Liver (tissue), 9 donors: ENCODE data around the gene APCS. TPM values are rescaled to one million over a fixed set of nuclear protein-coding genes. Genes with fewer than 3 reads are reported as not detected.

ENCODE experiments used
- DNase-seq: peaks from one replicate; pipeline ENCODE4 v3.0.0-alpha.2; 2017; ENCODE audit warnings: low spot score
- H3K27ac ChIP-seq, 2 donors: one replicate each; pipeline ENCODE4 v1.7.0; 2013; ENCODE audit warnings: inconsistent platforms in 2 of 2, low read length in 2 of 2, control low read depth in 1 of 2, low read depth in 1 of 2, mild to moderate bottlenecking in 1 of 2
- H3K27me3 ChIP-seq, 4 donors: one replicate each; pipeline versions ENCODE4 v1.6.1 to v1.7.0; 2013; ENCODE audit warnings: low read length in 3 of 4, inconsistent platforms in 1 of 4, mild to moderate bottlenecking in 1 of 4, moderate library complexity in 1 of 4; ENCODE audit not compliant: control insufficient read depth in 4 of 4, insufficient read depth in 4 of 4
- H3K36me3 ChIP-seq, 4 donors: one replicate each; pipeline versions ENCODE4 v1.6.1 to v1.7.0; 2013; ENCODE audit warnings: low read length in 3 of 4, mild to moderate bottlenecking in 3 of 4, low read depth in 1 of 4, moderate library complexity in 1 of 4; ENCODE audit not compliant: control insufficient read depth in 4 of 4, insufficient read depth in 3 of 4
- H3K4me1 ChIP-seq, 4 donors: one replicate each; pipeline versions ENCODE4 v1.6.1 to v1.7.0; 2013; ENCODE audit warnings: low read length in 3 of 4, mild to moderate bottlenecking in 3 of 4, moderate library complexity in 1 of 4; ENCODE audit not compliant: control insufficient read depth in 4 of 4, insufficient read depth in 4 of 4
- H3K4me3 ChIP-seq, 3 donors: one replicate each; pipeline versions ENCODE4 v1.6.1 to v1.7.0; 2013; ENCODE audit warnings: low read length in 3 of 3, control low read depth in 1 of 3, low read depth in 1 of 3, mild to moderate bottlenecking in 1 of 3
- H3K9ac ChIP-seq, 2 donors: one replicate each; pipeline ENCODE4 v1.7.0; 2013; ENCODE audit warnings: low read length in 2 of 2, mild to moderate bottlenecking in 2 of 2, moderate library complexity in 2 of 2, control low read depth in 1 of 2, low read depth in 1 of 2
- H3K9me3 ChIP-seq, 4 donors: one replicate each; pipeline versions ENCODE4 v1.6.1 to v1.7.0; 2013; ENCODE audit warnings: low read length in 3 of 4; ENCODE audit not compliant: control insufficient read depth in 4 of 4
- EGR1 ChIP-seq, 2 donors: IDR thresholded peaks; 2 replicates each; pipeline ENCODE4 v1.6.1; 2016 to 2018; ENCODE audit warnings: antibody characterized with exemption in 2 of 2, low read depth in 2 of 2
- FOXA1 ChIP-seq: IDR thresholded peaks from 2 replicates; pipeline ENCODE4 v1.6.1; 2016; ENCODE audit warnings: antibody characterized with exemption
- FOXA2 ChIP-seq: IDR thresholded peaks from 2 replicates; pipeline ENCODE4 v1.6.1; 2016; ENCODE audit warnings: antibody characterized with exemption
- GABPA ChIP-seq, 2 donors: IDR thresholded peaks in 1 of 2; conservative IDR thresholded peaks in 1 of 2; 2 replicates each; pipeline ENCODE4 v1.6.1; 2016; ENCODE audit warnings: antibody characterized with exemption in 2 of 2, mild to moderate bottlenecking in 1 of 2, moderate library complexity in 1 of 2
- HNF4A ChIP-seq, 2 donors: conservative IDR thresholded peaks; 2 replicates each; pipeline ENCODE4 v1.6.1; 2016; ENCODE audit warnings: antibody characterized with exemption in 2 of 2, mild to moderate bottlenecking in 2 of 2
- HNF4G ChIP-seq: IDR thresholded peaks from 2 replicates; pipeline ENCODE4 v1.6.1; 2016; ENCODE audit warnings: antibody characterized with exemption
- JUND ChIP-seq, 2 donors: IDR thresholded peaks; 2 replicates each; pipeline ENCODE4 v1.6.1; 2016; ENCODE audit warnings: antibody characterized with exemption in 2 of 2
- NR2F2 ChIP-seq: IDR thresholded peaks from 2 replicates; pipeline ENCODE4 v1.6.1; 2016; ENCODE audit warnings: antibody characterized with exemption
- RAD21 ChIP-seq, 2 donors: IDR thresholded peaks; 2 replicates each; pipeline ENCODE4 v1.6.1; 2016; ENCODE audit warnings: antibody characterized with exemption in 2 of 2, mild to moderate bottlenecking in 2 of 2
- RXRA ChIP-seq, 2 donors: IDR thresholded peaks; 2 replicates each; pipeline ENCODE4 v1.6.1; 2017 to 2018; ENCODE audit warnings: antibody characterized with exemption in 2 of 2, mild to moderate bottlenecking in 1 of 2
- SP1 ChIP-seq: IDR thresholded peaks from 2 replicates; pipeline ENCODE4 v1.6.1; 2018; ENCODE audit warnings: antibody characterized with exemption, mild to moderate bottlenecking
- TAF1 ChIP-seq: conservative IDR thresholded peaks from 2 replicates; pipeline ENCODE4 v1.6.1; 2016; ENCODE audit warnings: antibody characterized with exemption, mild to moderate bottlenecking
- YY1 ChIP-seq: IDR thresholded peaks from 2 replicates; pipeline ENCODE4 v1.6.1; 2016; ENCODE audit warnings: antibody characterized with exemption, mild to moderate bottlenecking
- polyA plus RNA-seq, 2 donors: library from polyadenylated mRNA; stranded (reverse) in 1 of 2; unstranded in 1 of 2; fragments of 200-250 nt in 1 of 2; fragments of >200 nt in 1 of 2; fragmentation: Nextera tagmentation in 1 of 2; extraction: Ambion mirVana in 1 of 2; gene quantifications; one replicate each; pipeline versions ENCODE4 v1.2.1 to v1.2.3, GENCODE V29; 2013 to 2015
- total RNA-seq, 2 donors: library from RNA; depleted of rRNA; stranded (reverse); fragments of >200 nt; gene quantifications; one replicate each; pipeline ENCODE4 v1.2.3, GENCODE V29; 2014
- TF ChIP-seq, protein P1 (sequence below): fragments of 150-350 bp; IDR thresholded peaks from 2 replicates; pipeline ENCODE4 v1.5.1; 2017; ENCODE audit warnings: improper control_type of control experiment, low read depth, low read length; ENCODE audit not compliant: missing input control
- TF ChIP-seq, protein P2 (sequence below): IDR thresholded peaks from 2 replicates; pipeline ENCODE4 v1.6.1; 2016; ENCODE audit warnings: antibody characterized with exemption
- TF ChIP-seq, protein P3 (sequence below): IDR thresholded peaks from 2 replicates; pipeline ENCODE4 v1.6.1; 2016; ENCODE audit warnings: antibody characterized with exemption
- TF ChIP-seq, protein P4 (sequence below): IDR thresholded peaks from 2 replicates; pipeline ENCODE4 v1.6.1; 2016; ENCODE audit warnings: antibody characterized with exemption
- TF ChIP-seq, protein P5 (sequence below): IDR thresholded peaks from 2 replicates; pipeline ENCODE4 v1.6.1; 2016; ENCODE audit warnings: antibody characterized with exemption, mild to moderate bottlenecking
- donor health status: healthy.
- donor health status: healthy.
- donor health status: healthy.
- donor health status: healthy.
- donor health status: healthy.

The APCS gene
- total and polyA plus RNA-seq, 4 donors, result 162 to 5,859 (median 1,877) TPM

DNA sequence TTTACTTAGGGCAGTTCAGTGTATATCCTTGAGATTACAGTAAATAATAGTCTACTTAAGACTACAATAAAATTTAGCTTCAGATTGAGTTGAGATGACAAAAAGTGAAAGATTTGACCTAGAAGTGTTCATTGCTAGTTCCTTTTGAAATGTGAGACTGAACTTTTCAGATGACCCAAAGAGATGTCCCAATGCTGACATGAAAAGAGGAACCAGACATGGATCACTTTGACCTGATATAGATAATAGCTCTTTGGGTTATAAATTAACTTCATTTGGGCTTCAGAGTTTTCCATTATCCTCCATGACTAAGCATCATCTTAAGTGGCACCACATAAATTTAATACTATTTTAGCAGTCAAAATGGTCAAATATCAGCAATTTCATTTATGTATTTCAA, 26.1 kb upstream of the APCS start:
- TF ChIP-seq HNF4A (conservative IDR thresholded peaks at IDR 0.05) (peak; percentile 53 to 65), GABPA (IDR thresholded peaks at IDR 0.05 in 1 of 2, conservative IDR thresholded peaks at IDR 0.05 in 1 of 2) (no peak), JUND (IDR thresholded peaks at IDR 0.05) (peak in 1 of 2 donors; percentile 46), FOXA1 (no peak), TAF1 (no peak), FOXA2 (no peak), RXRA (IDR thresholded peaks at IDR 0.05) (peak; percentile 76 to 83), RAD21 (IDR thresholded peaks at IDR 0.05) (peak in 1 of 2 donors; percentile 18), SP1 (peak; percentile 47), YY1 (peak; percentile 59), NR2F2 (no peak), EGR1 (IDR thresholded peaks at IDR 0.05; ENCODE audit: low read depth in 2 of 2) (no peak), HNF4G (no peak)
- TF ChIP-seq, protein P1, sequence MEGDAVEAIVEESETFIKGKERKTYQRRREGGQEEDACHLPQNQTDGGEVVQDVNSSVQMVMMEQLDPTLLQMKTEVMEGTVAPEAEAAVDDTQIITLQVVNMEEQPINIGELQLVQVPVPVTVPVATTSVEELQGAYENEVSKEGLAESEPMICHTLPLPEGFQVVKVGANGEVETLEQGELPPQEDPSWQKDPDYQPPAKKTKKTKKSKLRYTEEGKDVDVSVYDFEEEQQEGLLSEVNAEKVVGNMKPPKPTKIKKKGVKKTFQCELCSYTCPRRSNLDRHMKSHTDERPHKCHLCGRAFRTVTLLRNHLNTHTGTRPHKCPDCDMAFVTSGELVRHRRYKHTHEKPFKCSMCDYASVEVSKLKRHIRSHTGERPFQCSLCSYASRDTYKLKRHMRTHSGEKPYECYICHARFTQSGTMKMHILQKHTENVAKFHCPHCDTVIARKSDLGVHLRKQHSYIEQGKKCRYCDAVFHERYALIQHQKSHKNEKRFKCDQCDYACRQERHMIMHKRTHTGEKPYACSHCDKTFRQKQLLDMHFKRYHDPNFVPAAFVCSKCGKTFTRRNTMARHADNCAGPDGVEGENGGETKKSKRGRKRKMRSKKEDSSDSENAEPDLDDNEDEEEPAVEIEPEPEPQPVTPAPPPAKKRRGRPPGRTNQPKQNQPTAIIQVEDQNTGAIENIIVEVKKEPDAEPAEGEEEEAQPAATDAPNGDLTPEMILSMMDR, result no peak
- TF ChIP-seq, protein P2, sequence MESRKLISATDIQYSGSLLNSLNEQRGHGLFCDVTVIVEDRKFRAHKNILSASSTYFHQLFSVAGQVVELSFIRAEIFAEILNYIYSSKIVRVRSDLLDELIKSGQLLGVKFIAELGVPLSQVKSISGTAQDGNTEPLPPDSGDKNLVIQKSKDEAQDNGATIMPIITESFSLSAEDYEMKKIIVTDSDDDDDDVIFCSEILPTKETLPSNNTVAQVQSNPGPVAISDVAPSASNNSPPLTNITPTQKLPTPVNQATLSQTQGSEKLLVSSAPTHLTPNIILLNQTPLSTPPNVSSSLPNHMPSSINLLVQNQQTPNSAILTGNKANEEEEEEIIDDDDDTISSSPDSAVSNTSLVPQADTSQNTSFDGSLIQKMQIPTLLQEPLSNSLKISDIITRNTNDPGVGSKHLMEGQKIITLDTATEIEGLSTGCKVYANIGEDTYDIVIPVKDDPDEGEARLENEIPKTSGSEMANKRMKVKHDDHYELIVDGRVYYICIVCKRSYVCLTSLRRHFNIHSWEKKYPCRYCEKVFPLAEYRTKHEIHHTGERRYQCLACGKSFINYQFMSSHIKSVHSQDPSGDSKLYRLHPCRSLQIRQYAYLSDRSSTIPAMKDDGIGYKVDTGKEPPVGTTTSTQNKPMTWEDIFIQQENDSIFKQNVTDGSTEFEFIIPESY, result no peak
- TF ChIP-seq, protein P3, sequence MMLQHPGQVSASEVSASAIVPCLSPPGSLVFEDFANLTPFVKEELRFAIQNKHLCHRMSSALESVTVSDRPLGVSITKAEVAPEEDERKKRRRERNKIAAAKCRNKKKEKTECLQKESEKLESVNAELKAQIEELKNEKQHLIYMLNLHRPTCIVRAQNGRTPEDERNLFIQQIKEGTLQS, result no peak
- TF ChIP-seq, protein P4, sequence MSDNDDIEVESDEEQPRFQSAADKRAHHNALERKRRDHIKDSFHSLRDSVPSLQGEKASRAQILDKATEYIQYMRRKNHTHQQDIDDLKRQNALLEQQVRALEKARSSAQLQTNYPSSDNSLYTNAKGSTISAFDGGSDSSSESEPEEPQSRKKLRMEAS, result no peak
- TF ChIP-seq, protein P5, sequence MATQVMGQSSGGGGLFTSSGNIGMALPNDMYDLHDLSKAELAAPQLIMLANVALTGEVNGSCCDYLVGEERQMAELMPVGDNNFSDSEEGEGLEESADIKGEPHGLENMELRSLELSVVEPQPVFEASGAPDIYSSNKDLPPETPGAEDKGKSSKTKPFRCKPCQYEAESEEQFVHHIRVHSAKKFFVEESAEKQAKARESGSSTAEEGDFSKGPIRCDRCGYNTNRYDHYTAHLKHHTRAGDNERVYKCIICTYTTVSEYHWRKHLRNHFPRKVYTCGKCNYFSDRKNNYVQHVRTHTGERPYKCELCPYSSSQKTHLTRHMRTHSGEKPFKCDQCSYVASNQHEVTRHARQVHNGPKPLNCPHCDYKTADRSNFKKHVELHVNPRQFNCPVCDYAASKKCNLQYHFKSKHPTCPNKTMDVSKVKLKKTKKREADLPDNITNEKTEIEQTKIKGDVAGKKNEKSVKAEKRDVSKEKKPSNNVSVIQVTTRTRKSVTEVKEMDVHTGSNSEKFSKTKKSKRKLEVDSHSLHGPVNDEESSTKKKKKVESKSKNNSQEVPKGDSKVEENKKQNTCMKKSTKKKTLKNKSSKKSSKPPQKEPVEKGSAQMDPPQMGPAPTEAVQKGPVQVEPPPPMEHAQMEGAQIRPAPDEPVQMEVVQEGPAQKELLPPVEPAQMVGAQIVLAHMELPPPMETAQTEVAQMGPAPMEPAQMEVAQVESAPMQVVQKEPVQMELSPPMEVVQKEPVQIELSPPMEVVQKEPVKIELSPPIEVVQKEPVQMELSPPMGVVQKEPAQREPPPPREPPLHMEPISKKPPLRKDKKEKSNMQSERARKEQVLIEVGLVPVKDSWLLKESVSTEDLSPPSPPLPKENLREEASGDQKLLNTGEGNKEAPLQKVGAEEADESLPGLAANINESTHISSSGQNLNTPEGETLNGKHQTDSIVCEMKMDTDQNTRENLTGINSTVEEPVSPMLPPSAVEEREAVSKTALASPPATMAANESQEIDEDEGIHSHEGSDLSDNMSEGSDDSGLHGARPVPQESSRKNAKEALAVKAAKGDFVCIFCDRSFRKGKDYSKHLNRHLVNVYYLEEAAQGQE, result no peak
- DNase-seq, result no peak
- no peaks in the 10 kb centered on the region for H3K27me3 ChIP-seq
- H3K36me3 ChIP-seq, result no peaks in the 10 kb centered on the region
- H3K9me3 ChIP-seq, result no peaks in the 10 kb centered on the region
- H3K4me1 ChIP-seq, result peaks cover 13 to 51% (median 32%) of the 10 kb centered on the region in 4 donors
- no peak overlapping the region for H3K9ac ChIP-seq
- H3K27ac ChIP-seq, result peak overlapping the region; percentile 63 to 87
- H3K4me3 ChIP-seq, result no peak overlapping the region
